Ascending aorta (tissue), 2 donors: ENCODE results near the gene NR2F6. TPM values are rescaled to one million over a fixed set of nuclear protein-coding genes. Genes with fewer than 3 reads are reported as not detected.

Experiments used
- DNase-seq, 2 donors: peaks; one replicate each; pipeline ENCODE4 v3.0.0-alpha.2; 2019; ENCODE audit warnings: low spot score in 2 of 2
- H3K27ac ChIP-seq, 2 donors: fragments of 200-600 bp; sonication (generic); one replicate each; pipeline ENCODE4 v1.5.1; 2016 to 2017; ENCODE audit warnings: mild to moderate bottlenecking in 1 of 2
- H3K27me3 ChIP-seq: fragments of 200-600 bp; sonication (generic); one replicate; pipeline ENCODE4 v1.5.1; 2017
- H3K36me3 ChIP-seq, 2 donors: fragments of 200-600 bp; sonication (generic); one replicate each; pipeline ENCODE4 v1.5.1; 2016
- H3K4me1 ChIP-seq, 2 donors: fragments of 200-600 bp; sonication (generic); one replicate each; pipeline ENCODE4 v1.5.1; 2016 to 2017; ENCODE audit warnings: mild to moderate bottlenecking in 1 of 2
- H3K4me3 ChIP-seq, 2 donors: fragments of 200-600 bp; sonication (generic); one replicate each; pipeline ENCODE4 v1.5.1; 2016 to 2017; ENCODE audit warnings: mild to moderate bottlenecking in 1 of 2
- H3K9me3 ChIP-seq, 2 donors: fragments of 200-600 bp; sonication (generic); one replicate each; pipeline ENCODE4 v1.5.1; 2016
- CTCF ChIP-seq, 3 experiments: fragments of 200-600 bp in 2 of 3; fragments of 450-650 bp in 1 of 3; sonication (generic) in 2 of 3; IDR thresholded peaks; one replicate each; pipeline ENCODE4 v1.5.1; 2016 to 2019; ENCODE audit warnings: antibody characterized with exemption in 3 of 3, mild to moderate bottlenecking in 1 of 3, moderate library complexity in 1 of 3
- intact Hi-C: fragments of 100-400 bp; cut with DNase I; formaldehyde crosslinking; loops from one replicate; pipeline ENCODE4 v1.15.1; 2023
- total RNA-seq: library from RNA; depleted of rRNA; stranded (reverse); fragments of >200 nt; gene quantifications from one replicate; pipeline ENCODE4 v1.1.0, GENCODE V29; 2016

The NR2F6 gene
- total RNA-seq, 1 donor from 2014 or later: 181 TPM

- Histone ChIP-seq H3K36me3 (peaks cover 0 to 4% of the 10 kb centered on the region in 2 donors), H3K4me1 (peaks cover 5 to 6% of the 10 kb centered on the region in 2 donors), H3K27ac (no peak overlapping the region), H3K4me3 (peak overlapping the region in 1 of 2 donors; percentile 33), H3K9me3 (no peaks in the 10 kb centered on the region), H3K27me3 (no peaks in the 10 kb centered on the region)
- TF ChIP-seq CTCF (IDR thresholded peaks at IDR 0.05): no peak
- intact Hi-C loops: loop anchor here (10.0 kb wide), 1 partner anchor 201 kb away; the partner anchor contains the start of gene NXNL1
- DNase-seq: no peak
These were observed 18.3 kb upstream of the NR2F6 start for GRCh38 chr19:17263712-17264640.

GRCh38 chr19:17262557-17262956 is 16.8 kb upstream of the NR2F6 start:
- H3K27me3 ChIP-seq: no peaks in the 10 kb centered on the region
- no peaks in the 10 kb centered on the region for H3K4me1 ChIP-seq
- no peaks in the 10 kb centered on the region for H3K9me3 ChIP-seq
- no peak for DNase-seq
- no peak overlapping the region for H3K27ac ChIP-seq
- H3K4me3 ChIP-seq: no peak overlapping the region
- intact Hi-C loops: loop anchor here (10.0 kb wide), 1 partner anchor 202 kb away; the partner anchor contains the start of gene NXNL1
- no peak for TF ChIP-seq CTCF (IDR thresholded peaks at IDR 0.05)
- no peaks in the 10 kb centered on the region for H3K36me3 ChIP-seq

GRCh38 chr19:17260842-17261325 is 15.2 kb upstream of the NR2F6 start:
- peak; percentile 83 to 93 (median 83) for TF ChIP-seq CTCF (IDR thresholded peaks at IDR 0.05)
- no peaks in the 10 kb centered on the region for H3K9me3 ChIP-seq
- DNase-seq: peak in 1 of 2 donors; percentile 87
- H3K36me3 ChIP-seq: no peaks in the 10 kb centered on the region
- H3K27ac ChIP-seq: no peak overlapping the region
- no peaks in the 10 kb centered on the region for H3K4me1 ChIP-seq
- H3K4me3 ChIP-seq: no peak overlapping the region
- intact Hi-C loops: loop anchor here (2.0 to 10.0 kb wide), 2 partner anchors 22 to 204 kb away; partner anchors contain the start of gene NXNL1
- H3K27me3 ChIP-seq: no peaks in the 10 kb centered on the region

- TF ChIP-seq CTCF (IDR thresholded peaks at IDR 0.05): no peak
- H3K4me3 ChIP-seq: no peak overlapping the region
- H3K36me3 ChIP-seq: no peaks in the 10 kb centered on the region
- H3K27ac ChIP-seq: no peak overlapping the region
- H3K4me1 ChIP-seq: no peaks in the 10 kb centered on the region
- intact Hi-C loops: loop anchor here (2.0 to 10.0 kb wide), 2 partner anchors 23 to 205 kb away; partner anchors contain the start of gene NXNL1
- no peak for DNase-seq
- no peaks in the 10 kb centered on the region for H3K9me3 ChIP-seq
- no peaks in the 10 kb centered on the region for H3K27me3 ChIP-seq
These were observed 14.2 kb upstream of the NR2F6 start for GRCh38 chr19:17259934-17260333.

GRCh38 chr19:17259118-17259780 is 13.5 kb upstream of the NR2F6 start:
- Histone ChIP-seq H3K27me3 (no peaks in the 10 kb centered on the region), H3K4me1 (no peaks in the 10 kb centered on the region), H3K9me3 (no peaks in the 10 kb centered on the region), H3K36me3 (no peaks in the 10 kb centered on the region), H3K4me3 (no peak overlapping the region), H3K27ac (no peak overlapping the region)
- no peak for TF ChIP-seq CTCF (IDR thresholded peaks at IDR 0.05)
- no peak for DNase-seq
- intact Hi-C loops: no loop called here
